Hippocampal formation (tissue), 2 donors: Measurements from ENCODE around the gene ZBTB44.
A peak's percentile ranks its signal among the peaks of the same experiment; 100 is the strongest.

Experiments
- DNase-seq, 2 donors: peaks; one replicate each; lab custom pipeline; 2025; lab: John Stamatoyannopoulos, UW

The ZBTB44 gene

DNA sequence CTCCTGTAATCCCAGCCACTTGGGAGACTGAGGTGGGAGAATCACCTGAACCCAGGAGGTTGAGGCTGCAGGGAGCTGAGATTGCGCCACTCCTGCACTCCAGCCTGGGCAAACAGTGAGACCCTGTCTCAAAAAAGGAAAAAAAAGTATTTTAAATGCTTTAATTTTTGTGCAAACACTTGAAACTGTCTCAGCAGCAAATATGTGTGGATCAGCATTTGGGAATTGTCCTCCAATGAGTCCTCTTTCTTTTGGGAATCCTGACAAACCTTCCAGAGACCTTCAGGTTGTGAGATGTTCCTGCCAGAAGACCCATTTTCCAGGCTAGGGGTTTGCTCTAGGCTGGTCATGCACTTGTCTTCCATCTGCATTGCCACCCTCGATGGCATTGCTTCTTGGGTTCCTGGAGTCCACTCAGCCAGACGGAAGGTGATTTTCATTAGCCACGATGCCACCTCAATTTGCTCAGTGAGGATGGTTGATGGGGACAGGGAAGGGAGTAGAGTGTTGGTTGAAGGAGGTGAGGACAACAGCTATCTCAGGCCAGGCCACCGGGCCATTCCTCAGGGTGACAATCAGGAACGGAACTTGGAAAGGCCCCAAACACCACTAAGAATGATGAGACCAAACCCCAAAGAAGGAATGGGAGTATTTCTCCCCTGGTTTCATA lies 99.7 kb downstream of the ZBTB44 start:
- no peak for DNase-seq

- no peak for DNase-seq
These were observed 100.8 kb downstream of the ZBTB44 start for GRCh38 chr11:130213979-130214281.

DNA sequence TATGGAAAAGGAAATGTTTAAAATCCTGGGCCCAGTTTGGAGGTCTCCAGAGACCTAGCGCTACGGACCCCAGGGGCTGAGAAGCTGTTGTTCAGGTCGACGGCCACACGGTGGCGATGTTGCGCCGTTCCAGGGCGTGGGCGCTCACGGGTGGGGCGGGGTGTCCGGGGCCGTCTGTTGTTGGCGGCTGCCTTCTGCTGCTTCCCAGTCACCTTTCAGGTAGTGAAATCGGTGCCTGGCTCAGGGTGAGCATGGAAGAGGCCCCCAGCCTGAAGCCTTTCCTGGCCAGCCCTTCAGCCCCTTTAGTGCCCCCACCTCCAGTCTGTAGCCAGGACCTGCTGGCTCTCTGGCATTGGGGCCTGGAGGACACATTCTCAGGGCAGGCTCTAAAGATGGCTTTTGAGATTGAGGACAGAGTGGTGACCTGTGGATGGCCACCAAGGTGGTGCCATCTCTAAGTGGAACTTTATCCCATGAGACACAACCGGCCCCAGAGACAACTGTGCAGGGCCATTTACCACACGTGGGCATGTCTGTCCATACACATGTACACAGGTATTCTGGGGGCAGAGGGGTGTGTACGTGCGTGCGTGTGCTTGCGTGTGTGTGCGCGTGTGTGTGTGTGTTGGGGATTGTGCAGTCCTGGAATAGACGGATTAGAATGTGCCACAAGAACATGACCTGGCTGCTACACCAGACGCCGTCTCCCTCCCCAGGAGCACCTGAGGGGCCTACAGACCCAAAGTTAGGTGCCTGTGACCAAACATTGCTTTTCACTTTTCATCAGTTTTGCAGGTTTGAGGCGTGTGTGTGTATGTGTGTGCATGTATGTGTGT lies 101.4 kb downstream of the ZBTB44 start:
- peak; percentile 19 to 48 for DNase-seq

- DNase-seq = no peak
These were observed 102.2 kb downstream of the ZBTB44 start for GRCh38 chr11:130212431-130212961.

DNA sequence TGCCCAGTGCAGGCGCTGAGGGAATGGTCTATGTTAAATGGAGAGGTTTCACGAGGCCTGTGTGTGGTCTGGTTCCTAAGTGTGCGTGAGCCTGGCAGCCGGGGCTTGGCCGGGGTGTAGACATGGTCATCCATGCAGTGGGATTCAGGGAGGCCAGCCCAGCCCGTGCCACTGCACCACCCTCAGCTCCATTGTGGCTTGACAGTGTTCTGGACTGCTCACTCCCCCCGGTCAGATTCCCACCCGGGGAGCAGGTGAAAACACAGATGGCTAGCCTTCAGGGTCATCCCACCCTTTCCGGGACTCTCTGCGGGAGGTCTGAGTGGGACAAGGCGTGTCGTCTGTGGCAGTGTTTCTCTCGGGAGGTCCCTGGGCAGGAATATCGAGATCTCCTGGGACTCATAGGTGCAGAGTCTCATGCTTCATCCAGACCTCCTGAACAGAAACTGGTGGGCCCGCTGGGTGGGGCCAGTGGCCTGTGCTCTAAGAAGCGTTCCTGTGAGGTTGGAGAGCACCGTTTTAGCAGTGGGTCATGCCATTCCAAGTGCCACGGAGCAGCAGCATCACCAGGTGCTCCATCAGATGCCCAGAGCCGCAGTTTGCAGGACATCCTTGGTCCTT lies 102.8 kb downstream of the ZBTB44 start:
- no peak for DNase-seq

DNA sequence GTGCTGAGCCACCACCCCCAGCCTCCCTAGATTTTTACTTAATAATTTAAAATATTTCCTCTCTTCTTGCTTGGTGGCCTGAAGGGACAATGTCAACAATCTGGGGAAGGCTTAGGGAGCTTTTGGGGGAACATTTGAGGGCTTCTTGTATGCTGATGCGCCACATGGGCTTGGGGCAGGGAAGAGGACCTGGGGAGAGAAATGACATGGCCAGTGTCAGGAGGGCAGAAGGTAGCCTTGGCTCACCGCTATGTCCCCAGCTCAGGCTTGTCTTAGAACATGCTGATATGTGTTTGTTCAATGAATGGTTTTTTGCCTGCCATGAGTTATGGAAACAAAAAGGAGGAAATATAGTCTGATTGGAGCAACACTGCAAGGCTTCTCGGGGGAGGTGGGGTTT lies 103.6 kb downstream of the ZBTB44 start:
- no peak for DNase-seq

- DNase-seq = no peak
These were observed 104.5 kb downstream of the ZBTB44 start for GRCh38 chr11:130209954-130210854.

- no peak for DNase-seq
These were observed 105.4 kb downstream of the ZBTB44 start for GRCh38 chr11:130209128-130209932.

- DNase-seq = no peak
These were observed 106.2 kb downstream of the ZBTB44 start for GRCh38 chr11:130208241-130209127.

GRCh38 chr11:130206141-130206540 lies 108.6 kb downstream of the ZBTB44 start:
- DNase-seq = no peak

GRCh38 chr11:130204703-130205095 lies 110.0 kb downstream of the ZBTB44 start:
- no peak for DNase-seq

GRCh38 chr11:130203766-130204702 lies 110.7 kb downstream of the ZBTB44 start:
- DNase-seq = no peak

DNA sequence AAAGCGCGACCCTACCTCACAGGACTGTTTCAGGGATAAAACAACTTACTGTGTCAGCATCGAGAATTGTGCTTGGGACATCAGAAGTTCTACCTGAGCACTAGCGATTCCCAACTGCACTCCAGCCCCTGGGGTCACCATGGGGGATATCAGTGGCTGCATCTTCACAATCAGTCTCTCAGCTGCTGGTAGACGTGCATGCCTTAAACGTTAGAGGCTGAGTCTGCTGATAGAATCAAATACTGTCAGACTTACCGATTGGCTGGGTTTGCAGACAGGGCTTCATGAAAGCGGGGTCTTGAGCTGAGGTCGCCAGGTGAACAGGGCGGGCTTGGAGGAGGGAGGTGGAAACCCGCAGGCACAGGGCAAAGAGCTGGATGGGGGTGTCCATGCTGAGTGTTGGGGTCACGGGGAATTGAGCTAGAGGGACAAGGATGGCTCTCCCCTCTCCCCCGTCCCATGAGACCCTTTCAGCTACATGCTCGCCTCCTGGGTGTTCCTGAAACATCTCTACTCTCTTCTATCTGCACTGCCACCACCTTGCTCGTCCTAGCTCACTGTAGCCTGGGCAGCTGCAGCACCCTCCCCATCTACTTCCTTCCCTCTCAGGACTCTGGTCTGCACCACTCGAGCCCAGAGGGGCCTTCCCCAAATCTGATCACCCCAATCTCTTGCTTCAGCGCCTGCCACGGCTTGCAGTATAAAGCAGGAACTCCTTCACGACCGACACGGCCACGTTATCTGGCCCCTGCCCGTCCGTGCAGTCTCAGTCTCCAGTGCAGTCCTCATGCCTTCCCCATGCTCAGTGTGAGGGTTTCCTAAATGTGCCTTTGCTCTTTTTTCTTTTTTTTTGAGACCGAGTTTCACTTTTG lies 111.7 kb downstream of the ZBTB44 start:
- no peak for DNase-seq

- DNase-seq = no peak
These were observed 112.5 kb downstream of the ZBTB44 start for GRCh38 chr11:130202009-130202817.

DNA sequence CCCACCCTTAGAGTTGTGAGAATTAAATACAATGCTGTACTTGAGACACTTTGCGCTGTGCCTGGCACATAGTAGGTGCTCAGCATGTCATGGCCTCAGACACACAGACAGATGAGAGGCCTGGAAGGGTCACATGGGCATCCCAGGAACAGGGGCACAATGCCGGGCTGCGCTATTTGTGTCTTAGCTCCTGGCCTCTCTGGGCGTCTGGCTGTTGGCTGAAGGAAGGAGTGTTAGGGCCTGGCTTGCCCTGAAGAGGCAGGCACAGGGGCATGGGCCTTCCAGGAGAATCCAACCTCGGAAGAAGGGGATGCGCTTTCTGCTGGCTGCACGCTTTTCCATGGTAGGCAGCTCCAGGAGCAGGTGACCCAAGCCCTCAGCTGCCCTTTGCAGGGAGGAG lies 113.7 kb downstream of the ZBTB44 start:
- DNase-seq = no peak

DNA sequence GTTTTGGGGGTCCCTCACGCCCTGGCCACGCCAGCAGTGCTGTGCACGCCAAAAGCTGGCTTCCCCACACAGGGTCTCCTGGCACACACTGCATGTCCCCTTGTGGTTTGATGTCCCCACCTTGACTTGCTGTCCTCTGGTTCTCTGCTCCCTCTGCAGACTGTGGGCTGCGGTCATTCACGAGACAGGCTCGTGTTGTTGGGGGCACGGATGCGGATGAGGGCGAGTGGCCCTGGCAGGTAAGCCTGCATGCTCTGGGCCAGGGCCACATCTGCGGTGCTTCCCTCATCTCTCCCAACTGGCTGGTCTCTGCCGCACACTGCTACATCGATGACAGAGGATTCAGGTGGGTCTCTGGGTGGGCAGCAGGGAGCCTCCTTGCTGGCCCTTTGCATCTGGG lies 114.9 kb downstream of the ZBTB44 start:
- no peak for DNase-seq

DNA sequence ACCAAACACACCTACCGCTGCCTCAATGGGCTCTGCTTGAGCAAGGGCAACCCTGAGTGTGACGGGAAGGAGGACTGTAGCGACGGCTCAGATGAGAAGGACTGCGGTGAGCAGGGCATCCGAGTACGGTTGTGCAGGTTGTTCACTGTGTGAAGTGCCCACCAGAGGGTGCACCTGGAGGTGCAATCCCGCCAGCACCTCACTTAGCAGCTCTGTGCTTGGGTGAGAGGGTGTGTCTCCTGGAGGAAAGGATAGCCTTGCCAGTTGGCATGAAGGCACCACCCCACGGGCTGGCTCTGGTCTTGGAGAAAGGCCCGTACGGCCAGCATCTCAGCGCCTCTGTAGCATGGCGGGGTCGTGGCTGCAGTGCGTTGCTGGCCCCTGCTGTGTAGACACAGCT lies 115.8 kb downstream of the ZBTB44 start:
- DNase-seq = no peak
